ENCODE results near the gene NDUFA6. TPM values are rescaled to one million over a fixed set of nuclear protein-coding genes. Genes with fewer than 3 reads are reported as not detected.

Gene NDUFA6
- total RNA-seq, 1 donor: 41.6 TPM

DNA sequence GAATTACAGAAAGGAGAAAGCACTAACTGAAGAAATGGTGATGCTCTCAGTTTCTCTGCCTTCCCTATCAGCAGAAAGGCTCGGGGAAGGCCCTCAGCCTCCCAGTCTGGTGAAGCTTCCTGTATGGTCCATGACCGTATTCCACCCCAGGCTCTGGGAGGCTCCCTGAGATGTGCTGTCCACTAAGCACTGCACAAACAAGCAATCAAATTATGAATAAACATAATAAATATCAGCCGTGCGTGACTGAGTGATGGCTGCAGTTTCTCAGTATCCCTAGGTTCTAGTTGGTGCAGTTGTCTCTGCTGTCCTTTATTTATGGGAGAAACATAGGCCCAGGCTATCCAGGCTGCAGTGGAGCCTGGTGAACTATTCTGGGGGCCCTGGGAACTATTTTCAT, 7.5 kb downstream of the NDUFA6 start:
- H3K9me3 ChIP-seq (ENCODE audit: low read depth, low read length): no peaks in the 10 kb centered on the region
- H3K36me3 ChIP-seq (ENCODE audit: insufficient read depth, low read length): peaks cover 43% of the 10 kb centered on the region
- peaks cover 10% of the 10 kb centered on the region for H3K4me1 ChIP-seq (ENCODE audit: insufficient read depth, low read length)
- no peaks in the 10 kb centered on the region for H4K20me1 ChIP-seq (ENCODE audit: insufficient read depth, low read length)
- no peaks in the 10 kb centered on the region for H3K27me3 ChIP-seq (ENCODE audit: insufficient read depth, low read length)
- H3K4me3 ChIP-seq (ENCODE audit: insufficient read depth, low read length): no peak overlapping the region
- peaks cover 37% of the 10 kb centered on the region for H3K79me2 ChIP-seq (ENCODE audit: insufficient read depth, low read length)
- no peak overlapping the region for H2AFZ ChIP-seq (ENCODE audit: low read length)
- no peak for DNase-seq (ENCODE audit: insufficient read length, low spot score, missing footprints)
- TF ChIP-seq, protein P1, sequence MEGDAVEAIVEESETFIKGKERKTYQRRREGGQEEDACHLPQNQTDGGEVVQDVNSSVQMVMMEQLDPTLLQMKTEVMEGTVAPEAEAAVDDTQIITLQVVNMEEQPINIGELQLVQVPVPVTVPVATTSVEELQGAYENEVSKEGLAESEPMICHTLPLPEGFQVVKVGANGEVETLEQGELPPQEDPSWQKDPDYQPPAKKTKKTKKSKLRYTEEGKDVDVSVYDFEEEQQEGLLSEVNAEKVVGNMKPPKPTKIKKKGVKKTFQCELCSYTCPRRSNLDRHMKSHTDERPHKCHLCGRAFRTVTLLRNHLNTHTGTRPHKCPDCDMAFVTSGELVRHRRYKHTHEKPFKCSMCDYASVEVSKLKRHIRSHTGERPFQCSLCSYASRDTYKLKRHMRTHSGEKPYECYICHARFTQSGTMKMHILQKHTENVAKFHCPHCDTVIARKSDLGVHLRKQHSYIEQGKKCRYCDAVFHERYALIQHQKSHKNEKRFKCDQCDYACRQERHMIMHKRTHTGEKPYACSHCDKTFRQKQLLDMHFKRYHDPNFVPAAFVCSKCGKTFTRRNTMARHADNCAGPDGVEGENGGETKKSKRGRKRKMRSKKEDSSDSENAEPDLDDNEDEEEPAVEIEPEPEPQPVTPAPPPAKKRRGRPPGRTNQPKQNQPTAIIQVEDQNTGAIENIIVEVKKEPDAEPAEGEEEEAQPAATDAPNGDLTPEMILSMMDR (IDR thresholded peaks at IDR 0.05; ENCODE audit: extremely low read depth, low read depth, low read length): no peak
- H3K4me2 ChIP-seq (ENCODE audit: insufficient read depth, low read length): no peak overlapping the region
- no peak overlapping the region for H3K27ac ChIP-seq (ENCODE audit: low read depth, low read length)

DNA sequence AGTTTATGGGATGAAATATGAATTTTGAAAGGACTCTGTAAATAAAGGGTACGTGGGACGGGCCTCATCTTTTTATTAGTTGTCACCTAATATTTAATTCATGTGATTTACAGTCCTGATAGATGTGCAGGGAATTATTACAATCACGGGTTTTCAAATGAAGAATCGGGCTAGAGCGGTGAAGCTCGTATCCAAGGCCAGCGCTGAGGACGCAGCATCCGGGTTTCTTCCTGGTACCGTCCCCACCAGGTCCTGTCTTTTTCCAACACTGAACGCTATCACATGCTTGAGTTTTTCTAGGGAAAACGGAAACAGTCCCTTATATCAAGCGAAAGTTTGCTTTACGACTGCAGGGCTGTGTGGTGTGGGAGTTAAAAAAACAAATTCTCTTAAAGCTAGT, 10.3 kb downstream of the NDUFA6 start:
- H3K79me2 ChIP-seq (ENCODE audit: insufficient read depth, low read length): peaks cover 22% of the 10 kb centered on the region
- no peaks in the 10 kb centered on the region for H4K20me1 ChIP-seq (ENCODE audit: insufficient read depth, low read length)
- TF ChIP-seq, protein P1 (IDR thresholded peaks at IDR 0.05; ENCODE audit: extremely low read depth, low read depth, low read length): no peak
- H3K36me3 ChIP-seq (ENCODE audit: insufficient read depth, low read length): peaks cover 50% of the 10 kb centered on the region
- H3K4me2 ChIP-seq (ENCODE audit: insufficient read depth, low read length): peak overlapping the region; percentile 96
- peak overlapping the region; percentile 85 for H3K27ac ChIP-seq (ENCODE audit: low read depth, low read length)
- peak overlapping the region; percentile 90 for H3K4me3 ChIP-seq (ENCODE audit: insufficient read depth, low read length)
- H3K4me1 ChIP-seq (ENCODE audit: insufficient read depth, low read length): peaks cover 11% of the 10 kb centered on the region
- peak; percentile 68 for DNase-seq (ENCODE audit: insufficient read length, low spot score, missing footprints)
- no peaks in the 10 kb centered on the region for H3K27me3 ChIP-seq (ENCODE audit: insufficient read depth, low read length)
- H3K9me3 ChIP-seq (ENCODE audit: low read depth, low read length): no peaks in the 10 kb centered on the region
- peak overlapping the region; percentile 91 for H2AFZ ChIP-seq (ENCODE audit: low read length)

DNA sequence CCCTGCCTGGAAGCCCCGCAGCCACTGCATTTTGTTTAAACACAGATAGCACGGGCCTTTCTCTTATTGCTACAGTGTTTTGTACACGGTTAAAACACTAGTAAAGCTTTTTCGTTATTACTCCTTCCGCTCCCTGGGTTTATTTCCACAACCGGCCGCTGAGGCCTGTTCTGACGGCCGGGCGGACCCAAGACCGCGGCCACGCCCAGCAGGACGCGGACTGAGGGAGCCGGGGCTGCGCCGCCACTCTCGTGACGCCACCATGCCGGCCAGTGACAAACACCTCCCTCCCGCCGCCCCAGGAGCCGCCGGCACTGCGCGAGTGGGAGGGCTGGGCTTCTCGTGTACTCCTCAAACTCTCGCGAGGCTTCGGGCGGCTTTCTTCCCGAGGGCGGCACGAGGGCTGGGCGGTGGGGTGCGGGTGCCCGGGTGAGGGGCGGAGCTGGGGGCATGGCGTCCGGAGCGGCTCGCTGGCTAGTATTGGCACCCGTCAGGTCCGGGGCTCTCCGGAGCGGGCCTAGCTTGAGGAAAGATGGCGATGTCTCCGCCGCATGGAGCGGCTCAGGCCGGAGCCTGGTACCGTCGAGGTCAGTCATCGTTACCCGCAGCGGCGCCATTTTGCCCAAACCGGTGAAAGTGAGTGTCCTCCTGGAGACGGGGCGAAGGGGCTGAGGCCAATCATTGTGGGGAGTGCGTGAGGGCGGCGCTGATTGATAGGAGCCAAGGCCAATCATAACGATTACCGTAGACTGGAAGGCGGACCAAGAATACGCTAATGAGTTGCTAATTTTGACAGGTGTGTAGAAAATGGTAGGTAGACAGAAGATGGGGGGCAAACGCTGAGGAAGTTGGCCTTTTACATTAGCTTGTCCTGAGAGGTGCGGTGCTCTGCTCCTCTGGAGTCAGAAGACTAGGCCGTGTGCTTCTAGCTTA, 11.0 kb downstream of the NDUFA6 start, which contains the start of gene SMDT1:
TSS of gene SMDT1 (plus strand) at position 382 of the 933 bp plus-strand sequence. CDS start at position 451, 69 bp downstream.
- Histone ChIP-seq H3K79me2 (ENCODE audit: insufficient read depth, low read length) (peaks cover 29% of the 10 kb centered on the region), H3K27ac (ENCODE audit: low read depth, low read length) (peak within 1 kb of the TSS; percentile 85), H3K36me3 (ENCODE audit: insufficient read depth, low read length) (peaks cover 48% of the 10 kb centered on the region), H2AFZ (ENCODE audit: low read length) (peak within 1 kb of the TSS; percentile 91), H3K27me3 (ENCODE audit: insufficient read depth, low read length) (no peaks in the 10 kb centered on the region), H3K4me3 (ENCODE audit: insufficient read depth, low read length) (peak within 1 kb of the TSS; percentile 90), H3K4me1 (ENCODE audit: insufficient read depth, low read length) (peaks cover 18% of the 10 kb centered on the region), H3K4me2 (ENCODE audit: insufficient read depth, low read length) (peak within 1 kb of the TSS; percentile 96), H3K9me3 (ENCODE audit: low read depth, low read length) (no peaks in the 10 kb centered on the region), H4K20me1 (ENCODE audit: insufficient read depth, low read length) (no peaks in the 10 kb centered on the region)
- peak; percentile 100 for DNase-seq (ENCODE audit: insufficient read length, low spot score, missing footprints)
- TF ChIP-seq, protein P1 (IDR thresholded peaks at IDR 0.05; ENCODE audit: extremely low read depth, low read depth, low read length): no peak
